ENCODE measurements around the gene GLIS2.

GLIS2 gene

GRCh38 chr16:4362476-4363135, 46.7 kb downstream of the GLIS2 start:
- ChIA-PET CTCF (interaction anchor here (0.5 to 5.2 kb wide), 3 partner anchors 14 to 59 kb away, joined by 3 to 118 read pairs (median 3); no protein-coding TSS in a partner anchor), POLR2A (no interaction called here)
- peaks cover 0 to 43% of the 10 kb centered on the region in 2 experiments; a peak in 2 of 3 replicates for H3K36me3 ChIP-seq (ENCODE audit: control insufficient read depth in 2 of 2, insufficient read depth in 1 of 2, low read length in 2 of 2)
- no peak overlapping the region for H3K27ac ChIP-seq (ENCODE audit: extremely low read depth, low read depth, low read length)
- TF ChIP-seq KLF16 (tag by site-specific recombination; IDR thresholded peaks at IDR 0.05), result no peak
- no peak for TF ChIP-seq PRDM1 (tag by site-specific recombination; IDR thresholded peaks at IDR 0.05)
- peak; percentile 77; the same call in 1 of the 2 replicates for TF ChIP-seq ZIC2 (tag by site-specific recombination; IDR thresholded peaks at IDR 0.05)
- no peak for TF ChIP-seq KLF9 (tag by site-specific recombination; IDR thresholded peaks at IDR 0.05; ENCODE audit: low read depth)
- peak; percentile 70; the same call in 1 of the 2 replicates for TF ChIP-seq KLF1 (tag by site-specific recombination; IDR thresholded peaks at IDR 0.05)
- no peak for TF ChIP-seq ZNF544 (tag by site-specific recombination; IDR thresholded peaks at IDR 0.05)
- 0 out of 2 replicates have a peak, but pooled peaks have one; percentile 25 for TF ChIP-seq GLIS2 (tag by site-specific recombination; IDR thresholded peaks at IDR 0.05)
- H3K4me3 ChIP-seq (ENCODE audit: low read depth, low read length), result no peak overlapping the region
- H3K9me3 ChIP-seq (ENCODE audit: control insufficient read depth, insufficient read depth, low read depth, low read length), result no peaks in the 10 kb centered on the region
- H3K4me1 ChIP-seq (ENCODE audit: control insufficient read depth, insufficient read depth, low read length), result no peaks in the 10 kb centered on the region

- TF ChIP-seq PATZ1 (tag by site-specific recombination; IDR thresholded peaks at IDR 0.05) (0 out of 2 replicates have a peak, but pooled peaks have one; percentile 14), KLF10 (tag by site-specific recombination; IDR thresholded peaks at IDR 0.05) (no peak)
These were observed 48.5 kb downstream of the GLIS2 start for GRCh38 chr16:4364196-4365013.

DNA sequence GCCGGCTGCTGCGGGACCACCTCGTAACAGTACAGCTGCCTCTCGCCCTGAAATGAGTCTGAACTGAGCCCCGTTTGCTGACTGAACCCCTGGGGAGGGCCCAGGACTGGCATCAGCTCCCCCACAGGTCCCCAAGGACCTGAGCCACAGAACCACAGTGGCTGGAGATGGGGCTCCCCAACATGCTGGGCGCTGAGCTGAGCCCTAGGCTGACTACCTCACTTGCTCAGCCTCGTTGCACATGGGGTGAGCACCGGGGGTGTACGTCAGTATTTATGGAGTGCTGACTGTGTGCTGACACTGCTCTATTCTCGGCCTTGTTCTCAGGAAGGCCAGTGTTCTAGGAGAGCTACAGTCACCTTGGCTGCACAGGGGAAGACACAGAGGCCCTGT, 49.1 kb downstream of the GLIS2 start:
- ChIA-PET CTCF (interaction anchor here (0.5 to 2.0 kb wide), 4 partner anchors 13 to 1103 kb away, joined by 3 to 16 read pairs (median 4); no protein-coding TSS in a partner anchor), POLR2A (no interaction called here)
- Histone ChIP-seq H3K4me3 (ENCODE audit: low read depth, low read length) (no peak overlapping the region), H3K9me3 (ENCODE audit: control insufficient read depth, insufficient read depth, low read depth, low read length) (no peaks in the 10 kb centered on the region), H3K27ac (ENCODE audit: extremely low read depth, low read depth, low read length) (no peak overlapping the region), H3K36me3 (ENCODE audit: control insufficient read depth in 2 of 2, insufficient read depth in 1 of 2, low read length in 2 of 2) (peaks cover 0 to 29% of the 10 kb centered on the region in 2 experiments; a peak in 2 of 3 replicates), H3K4me1 (ENCODE audit: control insufficient read depth, insufficient read depth, low read length) (no peaks in the 10 kb centered on the region)
- TF ChIP-seq ZNF19 (tag by site-specific recombination; IDR thresholded peaks at IDR 0.05; ENCODE audit: low read depth) (no peak), ZNF274 (IDR thresholded peaks at IDR 0.05; ENCODE audit: low read length) (no peak), ZNF274 (tag by site-specific recombination; IDR thresholded peaks at IDR 0.05; ENCODE audit: borderline replicate concordance) (no peak), ZSCAN18 (tag by site-specific recombination; IDR thresholded peaks at IDR 0.05) (no peak), ZNF521 (tag by site-specific recombination; IDR thresholded peaks at IDR 0.05) (no peak), ZNF157 (tag by site-specific recombination; IDR thresholded peaks at IDR 0.05) (no peak), ZNF776 (tag by site-specific recombination; IDR thresholded peaks at IDR 0.05; ENCODE audit: borderline replicate concordance) (no peak), ZNF530 (tag by site-specific recombination; IDR thresholded peaks at IDR 0.05; ENCODE audit: low read depth) (no peak)
- TF ChIP-seq, protein P1, sequence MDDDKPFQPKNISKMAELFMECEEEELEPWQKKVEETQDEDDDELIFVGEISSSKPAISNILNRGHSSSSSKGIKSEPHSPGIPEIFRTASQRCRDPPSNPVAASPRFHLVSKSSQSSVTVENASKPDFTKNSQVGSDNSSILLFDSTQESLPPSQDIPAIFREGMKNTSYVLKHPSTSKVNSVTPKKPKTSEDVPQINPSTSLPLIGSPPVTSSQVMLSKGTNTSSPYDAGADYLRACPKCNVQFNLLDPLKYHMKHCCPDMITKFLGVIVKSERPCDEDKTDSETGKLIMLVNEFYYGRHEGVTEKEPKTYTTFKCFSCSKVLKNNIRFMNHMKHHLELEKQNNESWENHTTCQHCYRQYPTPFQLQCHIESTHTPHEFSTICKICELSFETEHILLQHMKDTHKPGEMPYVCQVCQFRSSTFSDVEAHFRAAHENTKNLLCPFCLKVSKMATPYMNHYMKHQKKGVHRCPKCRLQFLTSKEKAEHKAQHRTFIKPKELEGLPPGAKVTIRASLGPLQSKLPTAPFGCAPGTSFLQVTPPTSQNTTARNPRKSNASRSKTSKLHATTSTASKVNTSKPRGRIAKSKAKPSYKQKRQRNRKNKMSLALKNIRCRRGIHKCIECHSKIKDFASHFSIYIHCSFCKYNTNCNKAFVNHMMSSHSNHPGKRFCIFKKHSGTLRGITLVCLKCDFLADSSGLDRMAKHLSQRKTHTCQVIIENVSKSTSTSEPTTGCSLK (tag by site-specific recombination; IDR thresholded peaks at IDR 0.05), result no peak
- TF ChIP-seq, protein P2, sequence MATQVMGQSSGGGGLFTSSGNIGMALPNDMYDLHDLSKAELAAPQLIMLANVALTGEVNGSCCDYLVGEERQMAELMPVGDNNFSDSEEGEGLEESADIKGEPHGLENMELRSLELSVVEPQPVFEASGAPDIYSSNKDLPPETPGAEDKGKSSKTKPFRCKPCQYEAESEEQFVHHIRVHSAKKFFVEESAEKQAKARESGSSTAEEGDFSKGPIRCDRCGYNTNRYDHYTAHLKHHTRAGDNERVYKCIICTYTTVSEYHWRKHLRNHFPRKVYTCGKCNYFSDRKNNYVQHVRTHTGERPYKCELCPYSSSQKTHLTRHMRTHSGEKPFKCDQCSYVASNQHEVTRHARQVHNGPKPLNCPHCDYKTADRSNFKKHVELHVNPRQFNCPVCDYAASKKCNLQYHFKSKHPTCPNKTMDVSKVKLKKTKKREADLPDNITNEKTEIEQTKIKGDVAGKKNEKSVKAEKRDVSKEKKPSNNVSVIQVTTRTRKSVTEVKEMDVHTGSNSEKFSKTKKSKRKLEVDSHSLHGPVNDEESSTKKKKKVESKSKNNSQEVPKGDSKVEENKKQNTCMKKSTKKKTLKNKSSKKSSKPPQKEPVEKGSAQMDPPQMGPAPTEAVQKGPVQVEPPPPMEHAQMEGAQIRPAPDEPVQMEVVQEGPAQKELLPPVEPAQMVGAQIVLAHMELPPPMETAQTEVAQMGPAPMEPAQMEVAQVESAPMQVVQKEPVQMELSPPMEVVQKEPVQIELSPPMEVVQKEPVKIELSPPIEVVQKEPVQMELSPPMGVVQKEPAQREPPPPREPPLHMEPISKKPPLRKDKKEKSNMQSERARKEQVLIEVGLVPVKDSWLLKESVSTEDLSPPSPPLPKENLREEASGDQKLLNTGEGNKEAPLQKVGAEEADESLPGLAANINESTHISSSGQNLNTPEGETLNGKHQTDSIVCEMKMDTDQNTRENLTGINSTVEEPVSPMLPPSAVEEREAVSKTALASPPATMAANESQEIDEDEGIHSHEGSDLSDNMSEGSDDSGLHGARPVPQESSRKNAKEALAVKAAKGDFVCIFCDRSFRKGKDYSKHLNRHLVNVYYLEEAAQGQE (tag by site-specific recombination; IDR thresholded peaks at IDR 0.05), result no peak

More at GRCh38 chr16:4364196-4365013, 48.5 kb downstream of the GLIS2 start:
- ChIA-PET POLR2A (no interaction called here), CTCF (interaction anchor here (0.5 to 2.0 kb wide), 5 partner anchors 14 to 1103 kb away, joined by 3 to 16 read pairs (median 4); no protein-coding TSS in a partner anchor)
- Histone ChIP-seq H3K4me3 (ENCODE audit: low read depth, low read length) (no peak overlapping the region), H3K9me3 (ENCODE audit: control insufficient read depth, insufficient read depth, low read depth, low read length) (no peaks in the 10 kb centered on the region), H3K36me3 (ENCODE audit: control insufficient read depth in 2 of 2, insufficient read depth in 1 of 2, low read length in 2 of 2) (peaks cover 0 to 31% of the 10 kb centered on the region in 2 experiments; a peak in 2 of 3 replicates), H3K4me1 (ENCODE audit: control insufficient read depth, insufficient read depth, low read length) (no peaks in the 10 kb centered on the region), H3K27ac (ENCODE audit: extremely low read depth, low read depth, low read length) (no peak overlapping the region)
